Measurements from ENCODE around the gene RCC1.

DNA sequence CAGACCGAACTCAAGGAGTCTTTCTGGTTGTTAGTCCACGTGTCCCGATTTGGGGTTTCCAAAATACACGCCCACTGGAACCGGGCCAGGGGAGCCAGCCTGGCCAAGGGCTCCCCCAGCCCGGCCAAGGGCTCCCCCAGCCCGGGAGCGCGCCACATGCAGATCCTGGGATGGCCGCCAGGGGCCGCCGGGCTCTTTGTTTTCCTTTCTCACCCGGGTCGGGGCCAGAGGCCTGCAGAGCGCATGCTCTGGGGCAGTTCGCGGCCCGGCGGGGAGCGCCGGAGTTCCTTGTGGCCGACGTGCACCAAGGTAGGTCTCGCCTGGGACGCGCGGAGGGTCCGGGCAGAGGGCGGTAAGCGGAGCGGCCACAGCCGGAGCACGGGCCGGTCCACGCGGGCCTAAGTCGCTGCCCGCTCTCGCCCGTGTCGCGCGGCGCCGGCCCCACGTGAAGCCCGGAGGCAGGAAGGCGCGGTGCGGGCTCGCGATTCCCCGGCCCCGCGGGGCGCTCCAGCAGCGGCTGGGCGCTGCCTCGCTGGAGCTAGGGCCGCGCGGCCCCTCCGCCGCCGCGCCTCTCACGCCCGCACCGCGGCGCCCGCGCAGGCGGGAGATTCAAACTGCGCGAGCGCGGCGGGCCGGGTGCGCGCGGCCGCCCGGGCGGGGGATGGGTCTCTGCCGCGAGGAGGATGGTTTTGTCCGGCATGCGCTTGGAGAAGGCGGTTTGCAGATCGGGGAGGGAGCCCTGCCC, 12.3 kb downstream of the RCC1 start:
- TF ChIP-seq, protein P1, sequence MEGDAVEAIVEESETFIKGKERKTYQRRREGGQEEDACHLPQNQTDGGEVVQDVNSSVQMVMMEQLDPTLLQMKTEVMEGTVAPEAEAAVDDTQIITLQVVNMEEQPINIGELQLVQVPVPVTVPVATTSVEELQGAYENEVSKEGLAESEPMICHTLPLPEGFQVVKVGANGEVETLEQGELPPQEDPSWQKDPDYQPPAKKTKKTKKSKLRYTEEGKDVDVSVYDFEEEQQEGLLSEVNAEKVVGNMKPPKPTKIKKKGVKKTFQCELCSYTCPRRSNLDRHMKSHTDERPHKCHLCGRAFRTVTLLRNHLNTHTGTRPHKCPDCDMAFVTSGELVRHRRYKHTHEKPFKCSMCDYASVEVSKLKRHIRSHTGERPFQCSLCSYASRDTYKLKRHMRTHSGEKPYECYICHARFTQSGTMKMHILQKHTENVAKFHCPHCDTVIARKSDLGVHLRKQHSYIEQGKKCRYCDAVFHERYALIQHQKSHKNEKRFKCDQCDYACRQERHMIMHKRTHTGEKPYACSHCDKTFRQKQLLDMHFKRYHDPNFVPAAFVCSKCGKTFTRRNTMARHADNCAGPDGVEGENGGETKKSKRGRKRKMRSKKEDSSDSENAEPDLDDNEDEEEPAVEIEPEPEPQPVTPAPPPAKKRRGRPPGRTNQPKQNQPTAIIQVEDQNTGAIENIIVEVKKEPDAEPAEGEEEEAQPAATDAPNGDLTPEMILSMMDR (IDR thresholded peaks at IDR 0.05): peak; percentile 95 to 98 (median 97)
- TF ChIP-seq POLR2A (IDR thresholded peaks at IDR 0.05): peak; percentile 23 to 61
